ENCODE measurements around the gene SFXN3. TPM values are rescaled to one million over a fixed set of nuclear protein-coding genes. Genes with fewer than 3 reads are reported as not detected.

The SFXN3 gene
- total and polyA plus RNA-seq, 2 of the 13 experiments (the other 11 are each of a cell fraction or from before 2014, with no cell fraction given): 16.8 to 71.5 TPM

DNA sequence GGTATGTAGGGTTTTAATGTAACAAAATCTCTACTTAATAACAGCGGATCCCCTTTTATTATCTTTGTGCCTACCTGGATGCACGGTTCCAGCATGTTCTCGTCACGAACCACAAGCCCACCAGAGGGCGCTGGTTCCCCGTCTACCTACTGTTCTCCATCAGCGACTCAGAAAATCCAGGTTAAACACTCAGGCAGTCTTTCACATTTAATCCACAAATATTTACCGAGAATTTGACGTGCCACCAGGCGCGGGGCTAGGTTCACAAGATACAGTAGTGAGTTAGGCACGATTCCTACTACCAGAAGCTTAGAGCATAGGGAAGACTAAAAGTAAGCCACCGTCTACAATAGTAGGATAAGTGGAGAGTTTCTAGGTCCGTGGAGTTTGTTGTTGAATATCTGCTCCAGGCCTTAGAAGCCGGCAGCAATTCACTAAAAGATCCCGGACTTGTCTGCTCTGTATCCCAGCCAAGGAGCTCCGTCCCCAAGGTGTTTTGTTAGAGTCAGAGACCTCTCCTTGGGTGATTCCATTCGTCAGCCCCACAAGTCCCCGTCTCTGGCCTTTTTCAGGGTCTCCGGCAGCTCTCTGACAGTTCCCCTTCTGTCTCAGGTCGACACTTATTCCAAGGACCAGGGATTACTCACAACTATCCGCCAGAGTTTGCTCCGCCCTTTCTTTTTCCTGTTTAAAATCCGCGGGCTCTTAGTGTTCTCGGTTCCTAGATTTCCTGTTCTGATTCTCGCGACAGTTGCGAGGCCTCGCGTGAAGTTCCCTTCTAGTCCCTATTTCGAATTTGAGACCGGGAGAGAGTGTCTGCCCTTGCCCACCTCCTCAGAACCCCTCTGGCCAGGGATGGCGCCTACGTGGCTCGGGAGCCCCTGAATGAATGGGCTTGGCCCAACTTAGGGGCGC, 29.3 kb downstream of the SFXN3 start (continued):
- TF ChIP-seq HOXA3 (CRISPR knock-in tag; IDR thresholded peaks at IDR 0.05) (no peak), HNRNPUL1 (IDR thresholded peaks at IDR 0.05; ENCODE audit: low read depth, low read length) (no peak), KAT7 (CRISPR knock-in tag; IDR thresholded peaks at IDR 0.05; ENCODE audit: borderline replicate concordance) (no peak), ZFP90 (CRISPR knock-in tag; IDR thresholded peaks at IDR 0.05; ENCODE audit: borderline replicate concordance) (no peak), MLLT10 (CRISPR knock-in tag; IDR thresholded peaks at IDR 0.05) (no peak), ELF3 (CRISPR knock-in tag; IDR thresholded peaks at IDR 0.05) (peak; percentile 37; the same call in 1 of the 2 replicates), MAFG (CRISPR knock-in tag; IDR thresholded peaks at IDR 0.05) (no peak), ZNF343 (CRISPR knock-in tag; IDR thresholded peaks at IDR 0.05) (no peak), ZNF616 (CRISPR knock-in tag; IDR thresholded peaks at IDR 0.05; ENCODE audit: low read depth) (no peak), ZNF670 (CRISPR knock-in tag; IDR thresholded peaks at IDR 0.05; ENCODE audit: borderline replicate concordance) (no peak), SALL1 (CRISPR knock-in tag; IDR thresholded peaks at IDR 0.05) (no peak), HHEX (CRISPR knock-in tag; IDR thresholded peaks at IDR 0.05) (no peak), CBX2 (IDR thresholded peaks at IDR 0.05; ENCODE audit: low read depth, low read length) (no peak), CBX2 (CRISPR knock-in tag; IDR thresholded peaks at IDR 0.05; ENCODE audit: low read depth) (no peak), ZNF619 (CRISPR knock-in tag; IDR thresholded peaks at IDR 0.05) (no peak), CC2D1A (CRISPR knock-in tag; IDR thresholded peaks at IDR 0.05) (no peak), ELF4 (CRISPR knock-in tag; IDR thresholded peaks at IDR 0.05; ENCODE audit: borderline replicate concordance) (no peak), KLF6 (CRISPR knock-in tag; IDR thresholded peaks at IDR 0.05) (0 out of 2 replicates have a peak, but pooled peaks have one; percentile 14), HOXA9 (CRISPR knock-in tag; IDR thresholded peaks at IDR 0.05; ENCODE audit: borderline replicate concordance) (no peak), ZNF446 (CRISPR knock-in tag; IDR thresholded peaks at IDR 0.05) (no peak), GATAD1 (CRISPR knock-in tag; IDR thresholded peaks at IDR 0.05) (peak; percentile 88)
- TF ChIP-seq, protein P1, sequence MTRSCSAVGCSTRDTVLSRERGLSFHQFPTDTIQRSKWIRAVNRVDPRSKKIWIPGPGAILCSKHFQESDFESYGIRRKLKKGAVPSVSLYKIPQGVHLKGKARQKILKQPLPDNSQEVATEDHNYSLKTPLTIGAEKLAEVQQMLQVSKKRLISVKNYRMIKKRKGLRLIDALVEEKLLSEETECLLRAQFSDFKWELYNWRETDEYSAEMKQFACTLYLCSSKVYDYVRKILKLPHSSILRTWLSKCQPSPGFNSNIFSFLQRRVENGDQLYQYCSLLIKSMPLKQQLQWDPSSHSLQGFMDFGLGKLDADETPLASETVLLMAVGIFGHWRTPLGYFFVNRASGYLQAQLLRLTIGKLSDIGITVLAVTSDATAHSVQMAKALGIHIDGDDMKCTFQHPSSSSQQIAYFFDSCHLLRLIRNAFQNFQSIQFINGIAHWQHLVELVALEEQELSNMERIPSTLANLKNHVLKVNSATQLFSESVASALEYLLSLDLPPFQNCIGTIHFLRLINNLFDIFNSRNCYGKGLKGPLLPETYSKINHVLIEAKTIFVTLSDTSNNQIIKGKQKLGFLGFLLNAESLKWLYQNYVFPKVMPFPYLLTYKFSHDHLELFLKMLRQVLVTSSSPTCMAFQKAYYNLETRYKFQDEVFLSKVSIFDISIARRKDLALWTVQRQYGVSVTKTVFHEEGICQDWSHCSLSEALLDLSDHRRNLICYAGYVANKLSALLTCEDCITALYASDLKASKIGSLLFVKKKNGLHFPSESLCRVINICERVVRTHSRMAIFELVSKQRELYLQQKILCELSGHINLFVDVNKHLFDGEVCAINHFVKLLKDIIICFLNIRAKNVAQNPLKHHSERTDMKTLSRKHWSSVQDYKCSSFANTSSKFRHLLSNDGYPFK (CRISPR knock-in tag; IDR thresholded peaks at IDR 0.05; ENCODE audit: borderline replicate concordance): no peak
- TF ChIP-seq, protein P2, sequence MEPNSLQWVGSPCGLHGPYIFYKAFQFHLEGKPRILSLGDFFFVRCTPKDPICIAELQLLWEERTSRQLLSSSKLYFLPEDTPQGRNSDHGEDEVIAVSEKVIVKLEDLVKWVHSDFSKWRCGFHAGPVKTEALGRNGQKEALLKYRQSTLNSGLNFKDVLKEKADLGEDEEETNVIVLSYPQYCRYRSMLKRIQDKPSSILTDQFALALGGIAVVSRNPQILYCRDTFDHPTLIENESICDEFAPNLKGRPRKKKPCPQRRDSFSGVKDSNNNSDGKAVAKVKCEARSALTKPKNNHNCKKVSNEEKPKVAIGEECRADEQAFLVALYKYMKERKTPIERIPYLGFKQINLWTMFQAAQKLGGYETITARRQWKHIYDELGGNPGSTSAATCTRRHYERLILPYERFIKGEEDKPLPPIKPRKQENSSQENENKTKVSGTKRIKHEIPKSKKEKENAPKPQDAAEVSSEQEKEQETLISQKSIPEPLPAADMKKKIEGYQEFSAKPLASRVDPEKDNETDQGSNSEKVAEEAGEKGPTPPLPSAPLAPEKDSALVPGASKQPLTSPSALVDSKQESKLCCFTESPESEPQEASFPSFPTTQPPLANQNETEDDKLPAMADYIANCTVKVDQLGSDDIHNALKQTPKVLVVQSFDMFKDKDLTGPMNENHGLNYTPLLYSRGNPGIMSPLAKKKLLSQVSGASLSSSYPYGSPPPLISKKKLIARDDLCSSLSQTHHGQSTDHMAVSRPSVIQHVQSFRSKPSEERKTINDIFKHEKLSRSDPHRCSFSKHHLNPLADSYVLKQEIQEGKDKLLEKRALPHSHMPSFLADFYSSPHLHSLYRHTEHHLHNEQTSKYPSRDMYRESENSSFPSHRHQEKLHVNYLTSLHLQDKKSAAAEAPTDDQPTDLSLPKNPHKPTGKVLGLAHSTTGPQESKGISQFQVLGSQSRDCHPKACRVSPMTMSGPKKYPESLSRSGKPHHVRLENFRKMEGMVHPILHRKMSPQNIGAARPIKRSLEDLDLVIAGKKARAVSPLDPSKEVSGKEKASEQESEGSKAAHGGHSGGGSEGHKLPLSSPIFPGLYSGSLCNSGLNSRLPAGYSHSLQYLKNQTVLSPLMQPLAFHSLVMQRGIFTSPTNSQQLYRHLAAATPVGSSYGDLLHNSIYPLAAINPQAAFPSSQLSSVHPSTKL (CRISPR knock-in tag; IDR thresholded peaks at IDR 0.05): no peak
